Measurements from ENCODE around the gene MDM2.

GRCh38 chr12:68891141-68891540 lies 83.2 kb downstream of the MDM2 start:
- TF ChIP-seq CTCF (IDR thresholded peaks at IDR 0.05) (no peak), POLR2AphosphoS5 (IDR thresholded peaks at IDR 0.05) (no peak), POLR2A (IDR thresholded peaks at IDR 0.05) (no peak)
